Measurements from ENCODE around the gene HIVEP2.

DNA sequence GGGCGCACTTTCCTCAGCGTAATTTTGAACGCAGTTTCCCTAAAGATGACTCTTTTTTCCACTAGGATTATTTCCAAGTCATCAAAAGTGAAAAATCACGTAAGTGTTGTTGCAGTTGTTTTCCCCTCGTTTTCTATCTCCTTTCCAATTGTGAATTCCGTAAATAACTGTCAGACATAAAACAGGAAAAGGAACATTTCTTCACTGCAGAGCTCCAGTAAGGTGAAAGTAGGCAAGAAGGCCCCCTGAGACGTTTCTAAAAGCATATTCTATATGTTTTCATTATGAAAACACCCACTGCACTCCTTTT is 17.8 kb downstream of the HIVEP2 start:
- no peak for TF ChIP-seq POLR2A (IDR thresholded peaks at IDR 0.05; ENCODE audit: low read depth, low read length)
- no peak for TF ChIP-seq CHD1 (IDR thresholded peaks at IDR 0.05; ENCODE audit: low read depth, low read length)
- TF ChIP-seq BHLHE40 (IDR thresholded peaks at IDR 0.05; ENCODE audit: low read depth, low read length): no peak
- no peak for TF ChIP-seq RAD21 (IDR thresholded peaks at IDR 0.05; ENCODE audit: low read length)
- TF ChIP-seq, protein P1, sequence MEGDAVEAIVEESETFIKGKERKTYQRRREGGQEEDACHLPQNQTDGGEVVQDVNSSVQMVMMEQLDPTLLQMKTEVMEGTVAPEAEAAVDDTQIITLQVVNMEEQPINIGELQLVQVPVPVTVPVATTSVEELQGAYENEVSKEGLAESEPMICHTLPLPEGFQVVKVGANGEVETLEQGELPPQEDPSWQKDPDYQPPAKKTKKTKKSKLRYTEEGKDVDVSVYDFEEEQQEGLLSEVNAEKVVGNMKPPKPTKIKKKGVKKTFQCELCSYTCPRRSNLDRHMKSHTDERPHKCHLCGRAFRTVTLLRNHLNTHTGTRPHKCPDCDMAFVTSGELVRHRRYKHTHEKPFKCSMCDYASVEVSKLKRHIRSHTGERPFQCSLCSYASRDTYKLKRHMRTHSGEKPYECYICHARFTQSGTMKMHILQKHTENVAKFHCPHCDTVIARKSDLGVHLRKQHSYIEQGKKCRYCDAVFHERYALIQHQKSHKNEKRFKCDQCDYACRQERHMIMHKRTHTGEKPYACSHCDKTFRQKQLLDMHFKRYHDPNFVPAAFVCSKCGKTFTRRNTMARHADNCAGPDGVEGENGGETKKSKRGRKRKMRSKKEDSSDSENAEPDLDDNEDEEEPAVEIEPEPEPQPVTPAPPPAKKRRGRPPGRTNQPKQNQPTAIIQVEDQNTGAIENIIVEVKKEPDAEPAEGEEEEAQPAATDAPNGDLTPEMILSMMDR (conservative IDR thresholded peaks at IDR 0.05; ENCODE audit: low read depth, low read length): no peak
- no peak for TF ChIP-seq SMC3 (IDR thresholded peaks at IDR 0.05; ENCODE audit: low read depth, low read length)
- TF ChIP-seq MAZ (IDR thresholded peaks at IDR 0.05; ENCODE audit: borderline replicate concordance, low read depth, low read length): no peak
- TF ChIP-seq FOS (IDR thresholded peaks at IDR 0.05; ENCODE audit: low read depth, low read length): no peak
